Endothelial cell of umbilical vein (primary cell): ENCODE measurements around the gene DDX23. TPM values are rescaled to one million over a fixed set of nuclear protein-coding genes. Genes with fewer than 3 reads are reported as not detected.

Source experiments
- BruUV-seq: library from RNA; stranded (reverse); fragments of 400-500 nt; replicated peaks from 2 replicates; lab custom pipeline; 2021; lab: Mats Ljungman, UMichigan
- CTCF ChIA-PET: fragments of 300-600, 350-600 bp; sonication (Branson Sonifier 250); formaldehyde crosslinking; loops from one replicate; lab custom pipeline; 2021; ENCODE audit warnings: antibody characterized with exemption, inconsistent platforms; lab: Charles Lee
- POLR2A ChIA-PET: fragments of 300-600, 350-600 bp; sonication (Branson Sonifier 250); formaldehyde crosslinking; loops from one replicate; lab custom pipeline; 2021; ENCODE audit warnings: antibody characterized with exemption, inconsistent platforms; lab: Charles Lee
- DNase-seq: peaks from one replicate; pipeline ENCODE4 v3.0.0-alpha.2; 2011; ENCODE audit warnings: low read depth, low spot score
- FAIRE-seq: peaks from 2 replicates; lab custom pipeline; 2011; peaks lifted over from hg19 to GRCh38; lab: Jason Lieb, UNC
- H2AFZ ChIP-seq: 2 replicates; pipeline ENCODE4 v1.6.0; 2012; ENCODE audit warnings: low read depth, low read length, control low read depth, inconsistent platforms
- H3K27ac ChIP-seq: 2 replicates; pipeline ENCODE4 v1.5.1; 2011; ENCODE audit warnings: low read depth, mild to moderate bottlenecking, control low read depth, low read length, moderate library complexity; ENCODE audit not compliant: insufficient read depth
- H3K27me3 ChIP-seq, 2 experiments: 2 replicates each; pipeline versions ENCODE4 v1.6.0 to v1.6.1; 2011; ENCODE audit warnings: low read length in 2 of 2, mixed read lengths in 1 of 2; ENCODE audit not compliant: control insufficient read depth in 2 of 2, insufficient read depth in 2 of 2
- H3K36me3 ChIP-seq, 2 experiments: 2 replicates in 1 of 2; 3 replicates in 1 of 2; pipeline ENCODE4 v1.5.1; 2011; ENCODE audit warnings: low read length in 2 of 2, mild to moderate bottlenecking in 1 of 2, moderate library complexity in 1 of 2; ENCODE audit not compliant: control insufficient read depth in 2 of 2, insufficient read depth in 2 of 2; ENCODE audit errors: extremely low read depth in 1 of 2
- H3K4me1 ChIP-seq: 3 replicates; pipeline ENCODE4 v1.5.1; 2011; ENCODE audit warnings: mild to moderate bottlenecking, low read length; ENCODE audit not compliant: control insufficient read depth, insufficient read depth; ENCODE audit errors: extremely low read depth
- H3K4me2 ChIP-seq: 2 replicates; pipeline ENCODE4 v1.6.1; 2011; ENCODE audit warnings: low read length, control low read depth, mixed read lengths; ENCODE audit not compliant: insufficient read depth
- H3K4me3 ChIP-seq, 3 experiments: fragments of 200-600 bp in 1 of 3; sonication (generic), shearing (Covaris generic) in 1 of 3; replicated peaks in 1 of 3; 2 replicates each; pipeline ENCODE4 v1.5.1; 2011 to 2016; ENCODE audit warnings: control low read depth in 3 of 3, low read length in 3 of 3, mild to moderate bottlenecking in 2 of 3, inconsistent platforms in 1 of 3, low read depth in 1 of 3, moderate library complexity in 1 of 3; ENCODE audit not compliant: insufficient read depth in 1 of 3
- H3K79me2 ChIP-seq: 2 replicates; pipeline ENCODE4 v1.6.0; 2012; ENCODE audit warnings: low read length, inconsistent platforms; ENCODE audit not compliant: control insufficient read depth, insufficient read depth
- H3K9ac ChIP-seq: replicated peaks from 2 replicates; pipeline ENCODE3; 2011; ENCODE audit warnings: low read length, control low read depth; ENCODE audit not compliant: insufficient read depth; ENCODE audit errors: extremely low read depth
- H3K9me1 ChIP-seq: replicated peaks from 3 replicates; pipeline ENCODE4 v1.6.0; 2011; ENCODE audit warnings: mild to moderate bottlenecking, low read length; ENCODE audit not compliant: control insufficient read depth, insufficient read depth; ENCODE audit errors: extremely low read depth
- H3K9me3 ChIP-seq: replicated peaks from 2 replicates; pipeline ENCODE4 v1.5.1; 2012; ENCODE audit warnings: low read length, inconsistent platforms; ENCODE audit not compliant: control insufficient read depth, insufficient read depth
- H4K20me1 ChIP-seq: replicated peaks from 2 replicates; pipeline ENCODE3; 2011; ENCODE audit warnings: mild to moderate bottlenecking, low read length; ENCODE audit not compliant: control insufficient read depth, insufficient read depth; ENCODE audit errors: extremely low read depth
- CTCF ChIP-seq, 2 donors: IDR thresholded peaks; 1 replicate in 1 of 2; 2 replicates in 1 of 2; pipeline ENCODE4 v1.5.1; 2011; ENCODE audit warnings: low read length in 2 of 2, mild to moderate bottlenecking in 2 of 2, moderate library complexity in 2 of 2, control low read depth in 1 of 2, inconsistent platforms in 1 of 2, low read depth in 1 of 2; ENCODE audit not compliant: insufficient read depth in 1 of 2; ENCODE audit errors: extremely low read depth in 1 of 2
- EZH2 ChIP-seq: IDR thresholded peaks from 2 replicates; pipeline ENCODE4 v1.6.1; 2012; ENCODE audit warnings: borderline replicate concordance, low read depth, mild to moderate bottlenecking, moderate library complexity, low read length, inconsistent platforms; ENCODE audit not compliant: severe bottlenecking
- FOS ChIP-seq: IDR thresholded peaks from 2 replicates; pipeline ENCODE4 v1.6.1; 2011; ENCODE audit warnings: mild to moderate bottlenecking, low read length, moderate library complexity, borderline replicate concordance; ENCODE audit not compliant: insufficient read depth
- GATA2 ChIP-seq: IDR thresholded peaks from 2 replicates; pipeline ENCODE4 v1.7.0; 2011; ENCODE audit warnings: low read depth, mild to moderate bottlenecking, moderate library complexity, mixed read lengths, low read length; ENCODE audit not compliant: insufficient read length, insufficient read depth
- JUN ChIP-seq: IDR thresholded peaks from 2 replicates; pipeline ENCODE4 v1.6.1; 2011; ENCODE audit warnings: borderline replicate concordance, low read depth; ENCODE audit not compliant: insufficient read length, insufficient read depth
- MYC ChIP-seq: IDR thresholded peaks from one replicate; pipeline ENCODE4 v1.6.1; 2011; ENCODE audit warnings: mild to moderate bottlenecking, low read depth, low read length
- POLR2A ChIP-seq: IDR thresholded peaks from 2 replicates; pipeline ENCODE4 v1.6.1; 2012; ENCODE audit warnings: low read depth, mild to moderate bottlenecking, control low read depth, low read length
- POLR2AphosphoS5 ChIP-seq: IDR thresholded peaks from 2 replicates; pipeline ENCODE4 v1.6.1; 2012; ENCODE audit warnings: low read depth, mild to moderate bottlenecking, control low read depth, low read length, moderate library complexity; ENCODE audit not compliant: insufficient read depth
- dilution Hi-C: fragments of 300-500 bp; cut with MboI; formaldehyde crosslinking; loops from one replicate; pipeline ENCODE4 v1.15.0; 2019; ENCODE audit warnings: low sequenced_read_pairs; ENCODE audit not compliant: extremely low pct_ligation_motif_present
- intact Hi-C: fragments of 100-400 bp; cut with micrococcal nuclease; formaldehyde crosslinking; loops from one replicate; pipeline ENCODE4 v1.10.0; 2022
- polyA plus RNA-seq, 4 experiments: library from polyadenylated mRNA; depleted of rRNA in 3 of 4; stranded (reverse) in 3 of 4; unstranded in 1 of 4; fragments of >200 nt; gene quantifications; 2 replicates each; pipeline versions ENCODE4 v1.2.1 to v1.2.3, GENCODE V29; 2011 to 2012; ENCODE audit warnings: missing spikeins in 1 of 4
- total RNA-seq: library from RNA; stranded (reverse); gene quantifications from 2 replicates; pipeline ENCODE4 v1.2.3, GENCODE V29; 2021
- TF ChIP-seq, protein P1 (sequence below): IDR thresholded peaks from 2 replicates; pipeline ENCODE4 v1.6.1; 2011; ENCODE audit not compliant: insufficient read depth, insufficient read length

DDX23 gene
- total and polyA plus RNA-seq, 2 donors (not counting 3 experiments of a cell fraction or from before 2014, with no cell fraction given): 56.0 to 107 TPM

- Histone ChIP-seq H3K9ac (peak within 1 kb of the TSS; percentile 44), H3K4me1 (peaks cover 20% of the 10 kb centered on the region), H3K9me1 (no peaks in the 10 kb centered on the region), H3K4me2 (peak within 1 kb of the TSS; percentile 49), H4K20me1 (no peaks in the 10 kb centered on the region), H3K9me3 (no peaks in the 10 kb centered on the region), H2AFZ (peak within 1 kb of the TSS; percentile 67), H3K4me3 (peak within 1 kb of the TSS; percentile 49 to 77 (median 58)), H3K79me2 (no peaks in the 10 kb centered on the region), H3K36me3 (no peaks in the 10 kb centered on the region), H3K27ac (no peak within 1 kb of the TSS), H3K27me3 (no peaks in the 10 kb centered on the region)
- intact Hi-C loops (no loop called here), dilution Hi-C loops (no loop called here)
- TF ChIP-seq POLR2A (peak; percentile 67), EZH2 (no peak), POLR2AphosphoS5 (peak; percentile 47)
- POLR2A ChIA-PET: no interaction called here
- FAIRE-seq (peak; percentile 82), DNase-seq (peak; percentile 68)
- no TSS peak for BruUV-seq
- CTCF ChIA-PET: no interaction called here
Observed at GRCh38 chr12:48817873-48818830, 33.8 kb downstream of the DDX23 start, which contains the start of gene CACNB3. CACNB3 (plus strand) TSS chr12:48818496; CDS start chr12:48818930, 434 bp downstream.

- H3K4me3 ChIP-seq: peak overlapping the region in 1 of 3 experiments; percentile 50
- H3K79me2 ChIP-seq: no peaks in the 10 kb centered on the region
- TF ChIP-seq CTCF (IDR thresholded peaks at IDR 0.05; ENCODE audit: extremely low read depth in 1 of 2, insufficient read depth in 1 of 2, low read depth in 1 of 2, low read length in 2 of 2) (no peak), FOS (no peak), POLR2AphosphoS5 (no peak), POLR2A (no peak), GATA2 (no peak), JUN (no peak), EZH2 (no peak), MYC (no peak)
- TF ChIP-seq, protein P1, sequence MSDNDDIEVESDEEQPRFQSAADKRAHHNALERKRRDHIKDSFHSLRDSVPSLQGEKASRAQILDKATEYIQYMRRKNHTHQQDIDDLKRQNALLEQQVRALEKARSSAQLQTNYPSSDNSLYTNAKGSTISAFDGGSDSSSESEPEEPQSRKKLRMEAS: no peak
- ChIA-PET CTCF (interaction anchor here (0.9 to 2.4 kb wide), 9 partner anchors 10 to 172 kb away, joined by 3 to 30 read pairs (median 5); no protein-coding TSS in a partner anchor), POLR2A (no interaction called here)
- H3K27ac ChIP-seq: no peak overlapping the region
- BruUV-seq: no TSS peak
- no peak for FAIRE-seq
- no peaks in the 10 kb centered on the region for H4K20me1 ChIP-seq
- H2AFZ ChIP-seq: no peak overlapping the region
- peak overlapping the region; percentile 68 for H3K4me2 ChIP-seq
- no peak overlapping the region for H3K9ac ChIP-seq
- no peaks in the 10 kb centered on the region for H3K27me3 ChIP-seq
- H3K4me1 ChIP-seq: peaks cover 20% of the 10 kb centered on the region
- H3K9me3 ChIP-seq: no peaks in the 10 kb centered on the region
- DNase-seq: no peak
- intact Hi-C loops: no loop called here
- dilution Hi-C loops: no loop called here
- H3K9me1 ChIP-seq: no peaks in the 10 kb centered on the region
- no peaks in the 10 kb centered on the region for H3K36me3 ChIP-seq
Observed at GRCh38 chr12:48816143-48816854, 35.7 kb downstream of the DDX23 start.
